LHCN-M2 (cell line): ENCODE measurements around the gene IFNLR1. TPM values are rescaled to one million over a fixed set of nuclear protein-coding genes. Genes with fewer than 3 reads are reported as not detected.

Experiments
- DNase-seq: peaks from one replicate; pipeline ENCODE4 v3.0.0-alpha.2; 2012; ENCODE audit warnings: low read depth
- total RNA-seq: library from RNA; depleted of rRNA; stranded (reverse); fragments of >200 nt; gene quantifications from 2 replicates; pipeline ENCODE4 v1.2.3, GENCODE V29; 2014

IFNLR1 gene
- total RNA-seq, 1 experiment from 2014 or later: not detected

GRCh38 chr1:24124980-24125379 lies 62.1 kb downstream of the IFNLR1 start:
- DNase-seq: no peak

- no peak for DNase-seq
Measured at GRCh38 chr1:24123611-24124010, 63.5 kb downstream of the IFNLR1 start.

GRCh38 chr1:24122776-24123175 lies 64.3 kb downstream of the IFNLR1 start:
- DNase-seq: no peak

DNA sequence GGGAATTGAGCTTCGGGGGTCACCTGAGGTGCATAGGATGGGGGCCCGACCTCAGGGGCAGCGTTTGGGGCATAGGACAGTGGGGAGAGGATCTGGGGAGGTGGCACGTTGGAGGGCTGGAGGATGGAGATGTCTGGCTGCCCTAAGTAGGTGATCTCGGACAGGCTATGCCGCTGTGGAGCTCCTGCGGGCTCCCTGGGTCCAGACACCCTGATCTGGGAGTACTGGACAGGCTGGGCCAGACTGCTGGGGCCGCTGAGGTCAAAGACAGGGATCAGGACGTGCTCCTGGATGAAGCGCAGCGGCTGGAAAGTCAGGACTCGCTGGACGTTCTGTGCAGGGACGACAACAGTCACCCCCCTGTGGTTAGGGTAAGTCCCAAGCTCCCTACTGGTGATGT lies 65.7 kb downstream of the IFNLR1 start:
- DNase-seq: no peak

DNA sequence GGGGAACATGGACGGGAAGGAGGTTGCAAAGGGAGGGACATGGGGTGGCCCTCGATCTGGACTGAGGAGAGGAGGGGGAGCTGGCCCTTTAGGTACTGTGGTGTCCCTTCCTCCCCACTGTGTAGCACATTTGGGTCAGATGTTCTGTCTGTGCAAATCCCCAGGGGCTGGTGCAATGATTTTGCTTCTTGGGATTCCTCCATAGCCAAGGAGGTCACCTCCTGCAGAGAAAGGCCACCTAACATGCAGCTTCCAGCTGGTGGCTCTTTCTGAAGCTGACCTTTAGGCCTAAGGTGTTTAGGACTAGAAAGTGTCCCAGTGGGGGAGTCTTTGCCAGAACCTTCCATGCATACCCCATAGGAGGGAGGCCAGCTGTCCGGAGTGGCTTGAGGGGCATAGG lies 66.1 kb downstream of the IFNLR1 start:
- DNase-seq: no peak

- no peak for DNase-seq
Measured at GRCh38 chr1:24119859-24120756, 67.0 kb downstream of the IFNLR1 start.

DNA sequence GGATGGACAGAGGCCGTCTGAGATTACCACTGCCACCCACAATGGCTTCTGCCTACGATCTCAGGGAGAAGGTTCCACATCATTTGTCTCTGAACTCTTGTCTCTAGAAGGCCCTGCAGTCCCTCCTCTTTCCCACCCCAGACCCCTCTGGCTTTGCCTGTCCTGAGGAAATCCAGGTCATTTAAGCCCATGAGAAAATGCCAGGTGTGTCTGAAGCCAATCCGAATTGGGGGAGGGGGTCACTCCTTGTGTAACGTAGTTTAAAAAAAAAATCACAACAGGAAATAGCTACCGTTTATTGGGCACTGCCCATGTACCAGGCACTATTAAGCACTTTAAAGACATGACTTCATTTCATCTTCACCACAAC lies 67.6 kb downstream of the IFNLR1 start:
- DNase-seq: no peak

GRCh38 chr1:24118410-24119242 lies 68.5 kb downstream of the IFNLR1 start:
- no peak for DNase-seq

GRCh38 chr1:24117722-24118409 lies 69.2 kb downstream of the IFNLR1 start:
- DNase-seq: no peak

- no peak for DNase-seq
Measured at GRCh38 chr1:24117132-24117531, 70.0 kb downstream of the IFNLR1 start.

DNA sequence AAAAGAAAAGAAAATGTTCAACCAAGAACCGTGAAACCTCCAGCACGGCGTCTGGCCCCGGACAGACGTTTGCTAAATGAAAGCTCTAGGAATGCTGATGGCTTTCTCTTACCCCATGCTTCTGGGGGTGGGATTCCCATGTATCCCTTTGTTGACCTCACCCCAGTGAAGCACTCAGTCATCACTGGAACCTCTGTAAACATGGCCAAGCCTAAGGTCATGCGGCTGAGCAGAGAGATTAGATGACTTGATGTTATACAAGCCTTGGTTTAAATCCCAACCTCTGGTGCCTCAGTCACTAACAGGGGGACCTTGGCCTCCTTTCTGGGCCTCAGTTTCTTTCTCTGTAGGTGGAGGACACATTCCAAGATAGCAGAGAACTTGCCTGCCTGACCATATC lies 72.3 kb downstream of the IFNLR1 start:
- no peak for DNase-seq

GRCh38 chr1:24113641-24114033 lies 73.5 kb downstream of the IFNLR1 start:
- DNase-seq: no peak

- peak; percentile 69 for DNase-seq
Measured at GRCh38 chr1:24111996-24112779, 74.9 kb downstream of the IFNLR1 start, which contains the start of gene MYOM3. Gene MYOM3 (minus strand): TSS chr1:24112135. CDS start chr1:24108636, 3,499 bp downstream.

DNA sequence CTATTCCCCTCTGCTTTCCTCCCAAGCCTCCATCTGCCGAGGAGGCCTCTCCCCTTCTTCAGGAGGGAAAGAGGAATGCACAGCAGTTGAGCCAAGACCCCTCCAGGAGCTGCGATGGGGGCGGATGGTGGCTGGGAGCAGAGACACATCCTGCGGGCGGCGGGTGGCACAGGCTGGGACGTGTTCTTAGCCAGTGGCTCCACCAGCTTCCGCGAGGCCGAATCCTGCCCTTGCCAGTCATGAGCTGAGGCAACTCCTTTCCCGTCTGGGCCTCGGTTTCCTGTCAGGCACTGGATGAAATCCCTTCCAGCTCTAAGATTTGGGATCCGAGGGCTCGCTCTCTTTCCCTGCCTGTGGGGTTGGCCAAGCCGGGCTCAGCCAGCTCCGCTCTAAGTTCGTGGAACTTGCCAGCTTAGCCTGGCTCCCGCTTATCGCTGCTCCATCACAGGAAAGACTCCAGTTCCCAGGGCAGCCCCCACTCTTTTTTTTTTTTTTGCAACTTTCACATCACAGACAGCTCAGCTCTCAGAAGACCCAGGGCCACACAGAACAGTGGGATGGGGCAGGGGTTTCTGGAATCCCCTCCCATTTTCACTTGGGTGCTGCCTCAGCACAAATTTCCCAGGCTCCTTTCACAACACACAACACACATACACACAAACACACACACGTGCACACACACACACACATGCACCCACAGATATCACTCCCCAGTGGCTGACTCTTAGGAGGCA lies 75.7 kb downstream of the IFNLR1 start:
- DNase-seq: peak; percentile 36

- no peak for DNase-seq
Measured at GRCh38 chr1:24110642-24111261, 76.3 kb downstream of the IFNLR1 start.

GRCh38 chr1:24109686-24110475 lies 77.2 kb downstream of the IFNLR1 start:
- DNase-seq: no peak

DNA sequence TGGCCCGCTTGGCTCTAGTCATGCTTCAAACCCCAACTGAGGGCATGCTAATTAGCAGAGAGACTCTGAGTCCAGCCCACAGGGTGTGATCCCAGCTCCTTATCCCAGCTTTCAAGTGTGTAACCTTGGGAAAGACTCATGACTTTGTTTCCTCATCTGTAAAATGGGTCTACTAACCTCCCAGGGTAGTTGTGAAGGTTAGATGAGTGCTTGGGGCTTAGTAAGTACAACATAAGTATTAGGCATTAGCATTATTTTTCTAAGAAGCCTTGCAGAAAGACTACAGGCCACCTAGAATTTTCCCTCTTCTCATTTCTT lies 78.0 kb downstream of the IFNLR1 start:
- DNase-seq: no peak

DNA sequence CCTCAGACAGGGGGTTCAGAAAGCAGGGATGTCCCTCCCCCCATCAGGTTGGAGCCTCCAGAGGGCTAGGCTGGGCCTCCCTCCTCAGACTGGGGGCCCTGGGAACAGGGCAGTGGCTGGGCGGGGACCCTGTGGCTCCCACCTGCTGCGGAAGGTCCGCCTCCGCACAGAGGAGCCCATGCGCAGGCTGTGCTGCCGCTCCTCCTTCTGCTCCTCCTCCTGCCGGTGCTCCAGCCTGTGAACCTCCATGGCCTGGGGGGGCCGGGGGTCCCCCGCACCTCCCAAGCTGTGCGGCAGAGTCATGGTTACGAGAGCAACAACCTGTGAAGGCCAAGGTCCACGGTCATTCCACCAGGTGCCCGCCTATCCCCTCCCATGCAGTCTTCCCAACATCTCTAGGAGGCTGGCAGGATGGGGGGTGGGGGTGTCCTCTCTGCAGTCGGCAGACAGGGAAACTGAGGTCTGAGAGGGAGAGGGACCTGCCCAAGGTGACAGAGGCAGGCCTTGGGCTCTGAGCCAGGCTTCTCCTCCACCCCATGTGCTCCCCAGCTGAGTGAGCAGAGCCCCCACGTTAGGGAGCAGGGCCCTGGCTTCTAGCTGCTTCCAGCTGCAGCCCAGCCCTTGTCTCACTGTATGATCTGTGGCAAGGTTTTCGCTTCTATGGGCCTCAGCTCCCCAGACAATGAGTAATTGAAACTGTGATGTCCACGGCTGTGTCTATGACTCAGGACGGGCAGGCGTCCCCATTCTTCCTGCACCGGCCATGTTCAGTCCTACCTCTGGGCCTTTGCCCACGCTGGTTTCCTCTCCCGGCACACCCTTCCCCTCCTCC lies 78.5 kb downstream of the IFNLR1 start:
- peak; percentile 74 for DNase-seq
